A549 (cell line): ENCODE data around the gene ULK4.

ENCODE experiments used
- FOXS1 ChIP-seq: fragments of 250-450 bp; sonication (Bioruptor Pico); IDR thresholded peaks from 2 replicates; pipeline ENCODE4 v1.5.0; 2020; ENCODE audit warnings: mild to moderate bottlenecking, moderate library complexity
- HOXB13 ChIP-seq: fragments of 250-450 bp; sonication (Bioruptor Pico); IDR thresholded peaks from 2 replicates; pipeline ENCODE4 v1.5.0; 2020; ENCODE audit warnings: low read depth, mild to moderate bottlenecking, moderate library complexity
- KDM1A ChIP-seq: fragments of 200-600 bp; sonication (generic); IDR thresholded peaks from 2 replicates; pipeline ENCODE4 v1.6.1; 2016; ENCODE audit warnings: low read depth, mild to moderate bottlenecking
- PHF8 ChIP-seq: fragments of 200-600 bp; sonication (generic); IDR thresholded peaks from 2 replicates; pipeline ENCODE4 v1.6.1; 2016; ENCODE audit warnings: low read depth, mild to moderate bottlenecking, antibody characterized with exemption, moderate library complexity, borderline replicate concordance
- SMC3 ChIP-seq: fragments of >200 bp; sonication (Bioruptor Twin); formaldehyde crosslinking; IDR thresholded peaks from 3 replicates; pipeline ENCODE4 v1.6.1; 2018; ENCODE audit warnings: inconsistent platforms
- ZC3H11A ChIP-seq: fragments of 450-650 bp; IDR thresholded peaks from 2 replicates; pipeline ENCODE4 v1.6.1; 2014; ENCODE audit warnings: antibody characterized with exemption, mild to moderate bottlenecking
- ZFP36 ChIP-seq: fragments of 450-650 bp; IDR thresholded peaks from 2 replicates; pipeline ENCODE4 v1.6.1; 2014; ENCODE audit warnings: borderline replicate concordance; ENCODE audit not compliant: partially characterized antibody
- TF ChIP-seq, protein P1 (sequence below): fragments of >200 bp; sonication (Bioruptor Twin); formaldehyde crosslinking; IDR thresholded peaks from 3 replicates; pipeline ENCODE4 v1.5.1; 2016

DNA sequence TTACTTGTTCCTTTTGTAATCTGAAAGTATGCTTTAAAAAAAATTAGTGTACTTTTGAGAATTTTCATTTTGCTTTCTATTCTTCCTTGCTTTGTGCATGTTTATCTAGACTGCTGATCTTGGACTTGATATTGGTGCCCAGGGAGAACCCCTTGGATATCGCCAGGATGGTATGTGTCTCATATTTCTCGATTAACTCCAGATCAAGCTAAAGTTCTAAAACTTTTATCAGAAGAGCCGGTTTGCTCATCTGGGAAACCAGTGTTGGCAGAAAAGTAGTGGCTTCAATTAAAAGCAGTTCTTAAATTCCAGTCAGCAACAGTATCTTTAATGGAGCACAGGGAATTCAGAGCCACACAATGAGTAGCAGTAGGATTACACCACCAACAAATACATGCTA lies 724.0 kb downstream of the ULK4 start:
- no peak for TF ChIP-seq KDM1A
- TF ChIP-seq, protein P1, sequence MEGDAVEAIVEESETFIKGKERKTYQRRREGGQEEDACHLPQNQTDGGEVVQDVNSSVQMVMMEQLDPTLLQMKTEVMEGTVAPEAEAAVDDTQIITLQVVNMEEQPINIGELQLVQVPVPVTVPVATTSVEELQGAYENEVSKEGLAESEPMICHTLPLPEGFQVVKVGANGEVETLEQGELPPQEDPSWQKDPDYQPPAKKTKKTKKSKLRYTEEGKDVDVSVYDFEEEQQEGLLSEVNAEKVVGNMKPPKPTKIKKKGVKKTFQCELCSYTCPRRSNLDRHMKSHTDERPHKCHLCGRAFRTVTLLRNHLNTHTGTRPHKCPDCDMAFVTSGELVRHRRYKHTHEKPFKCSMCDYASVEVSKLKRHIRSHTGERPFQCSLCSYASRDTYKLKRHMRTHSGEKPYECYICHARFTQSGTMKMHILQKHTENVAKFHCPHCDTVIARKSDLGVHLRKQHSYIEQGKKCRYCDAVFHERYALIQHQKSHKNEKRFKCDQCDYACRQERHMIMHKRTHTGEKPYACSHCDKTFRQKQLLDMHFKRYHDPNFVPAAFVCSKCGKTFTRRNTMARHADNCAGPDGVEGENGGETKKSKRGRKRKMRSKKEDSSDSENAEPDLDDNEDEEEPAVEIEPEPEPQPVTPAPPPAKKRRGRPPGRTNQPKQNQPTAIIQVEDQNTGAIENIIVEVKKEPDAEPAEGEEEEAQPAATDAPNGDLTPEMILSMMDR = no peak
- TF ChIP-seq ZFP36 = no peak
- TF ChIP-seq HOXB13 = no peak
- TF ChIP-seq SMC3 = no peak
- TF ChIP-seq PHF8 = no peak
- TF ChIP-seq FOXS1 (CRISPR knock-in tag) = no peak
- no peak for TF ChIP-seq ZC3H11A
